ENCODE data around the gene TICRR.

GRCh38 chr15:89669941-89670340 is 94.7 kb downstream of the TICRR start:
- TF ChIP-seq CTCF (IDR thresholded peaks at IDR 0.05; ENCODE audit: poor library complexity) (no peak), EZH2phosphoT487 (IDR thresholded peaks at IDR 0.05; ENCODE audit: low read depth, severe bottlenecking, unreplicated experiment) (no peak), EZH2 (IDR thresholded peaks at IDR 0.05; ENCODE audit: borderline replicate concordance) (no peak)

All from hepatocyte (in vitro differentiated cells).